Activated naive CD8-positive, alpha-beta T cell (primary cell): ENCODE results near the gene NSD1.
A peak's percentile ranks its signal among the peaks of the same experiment; 100 is the strongest.

Source experiments
- H3K27ac Mint-ChIP-seq: one replicate; pipeline ENCODE4 v1.8.0; 2021; ENCODE audit warnings: mixed read lengths
- H3K27me3 Mint-ChIP-seq: one replicate; pipeline ENCODE4 v1.8.0; 2021; ENCODE audit warnings: mixed read lengths
- H3K36me3 Mint-ChIP-seq: one replicate; pipeline ENCODE4 v1.8.0; 2021; ENCODE audit warnings: mixed read lengths
- H3K4me1 Mint-ChIP-seq: one replicate; pipeline ENCODE4 v1.8.0; 2021; ENCODE audit warnings: low read depth, mixed read lengths
- H3K4me3 Mint-ChIP-seq: one replicate; pipeline ENCODE4 v1.8.0; 2021; ENCODE audit warnings: mild to moderate bottlenecking, mixed read lengths
- H3K9me3 Mint-ChIP-seq: one replicate; pipeline ENCODE4 v1.8.0; 2021; ENCODE audit warnings: low read depth, mixed read lengths

The NSD1 gene

GRCh38 chr5:177195307-177195952, 61.9 kb downstream of the NSD1 start:
- Mint-ChIP-seq H3K36me3 (peaks cover 5% of the 10 kb centered on the region), H3K4me3 (no peak overlapping the region), H3K9me3 (no peaks in the 10 kb centered on the region), H3K27me3 (no peaks in the 10 kb centered on the region), H3K4me1 (peaks cover 8% of the 10 kb centered on the region), H3K27ac (no peak overlapping the region)

- Mint-ChIP-seq H3K9me3 (no peaks in the 10 kb centered on the region), H3K27me3 (no peaks in the 10 kb centered on the region), H3K4me1 (peaks cover 12% of the 10 kb centered on the region), H3K4me3 (no peak overlapping the region), H3K36me3 (peaks cover 5% of the 10 kb centered on the region), H3K27ac (no peak overlapping the region)
Measured at GRCh38 chr5:177198738-177199137, 65.2 kb downstream of the NSD1 start.

- Mint-ChIP-seq H3K4me1 (peaks cover 7% of the 10 kb centered on the region), H3K27me3 (no peaks in the 10 kb centered on the region), H3K36me3 (no peaks in the 10 kb centered on the region), H3K4me3 (no peak overlapping the region), H3K27ac (no peak overlapping the region), H3K9me3 (no peaks in the 10 kb centered on the region)
Measured at GRCh38 chr5:177204281-177204680, 70.7 kb downstream of the NSD1 start.

- Mint-ChIP-seq H3K4me3 (no peak overlapping the region), H3K27me3 (no peaks in the 10 kb centered on the region), H3K4me1 (peaks cover 4% of the 10 kb centered on the region), H3K36me3 (no peaks in the 10 kb centered on the region), H3K27ac (no peak overlapping the region), H3K9me3 (no peaks in the 10 kb centered on the region)
Measured at GRCh38 chr5:177209610-177210009, 76.0 kb downstream of the NSD1 start.

DNA sequence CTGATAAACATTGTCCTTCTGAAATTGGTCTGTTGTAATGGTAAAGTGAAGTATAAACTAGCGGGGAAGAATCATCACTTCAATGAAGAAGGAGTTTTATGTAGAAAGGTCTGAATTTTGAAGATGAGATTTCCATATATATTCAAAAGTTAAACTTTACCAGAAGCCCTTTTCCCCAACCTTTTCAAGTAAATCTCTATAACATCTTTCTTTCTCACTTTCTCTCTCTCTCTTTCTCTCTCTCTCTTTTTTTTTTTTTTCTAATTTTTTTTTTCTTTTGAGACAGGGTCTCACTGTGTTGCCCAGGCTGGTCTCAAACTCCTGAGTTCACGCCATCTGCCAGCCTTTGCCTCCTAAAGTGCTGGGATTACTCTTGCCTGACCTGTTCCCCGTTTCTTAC, 78.7 kb downstream of the NSD1 start:
- no peak overlapping the region for H3K4me3 Mint-ChIP-seq
- H3K27ac Mint-ChIP-seq = peak overlapping the region; percentile 19
- H3K27me3 Mint-ChIP-seq = no peaks in the 10 kb centered on the region
- no peaks in the 10 kb centered on the region for H3K9me3 Mint-ChIP-seq
- H3K4me1 Mint-ChIP-seq = peaks cover 12% of the 10 kb centered on the region
- peaks cover 2% of the 10 kb centered on the region for H3K36me3 Mint-ChIP-seq

DNA sequence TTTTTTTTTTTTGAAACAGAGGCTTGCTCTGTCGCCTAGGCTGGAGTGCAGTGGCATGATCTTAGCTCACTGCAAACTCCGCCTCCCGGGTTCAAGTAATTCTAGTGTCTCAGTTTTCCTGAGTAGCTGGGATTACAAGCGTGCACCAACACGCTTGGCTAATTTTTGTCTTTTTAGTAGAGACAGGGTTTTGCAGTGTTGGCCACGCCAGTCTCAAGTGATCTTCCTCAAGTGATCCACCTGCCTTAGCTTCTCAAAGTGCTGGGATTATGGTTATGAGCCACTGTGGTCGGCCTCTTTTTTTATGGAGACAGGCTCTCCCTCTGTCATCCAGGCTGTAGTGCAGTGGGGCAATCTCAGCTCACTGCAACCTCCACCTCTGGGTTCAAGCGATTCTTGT, 87.0 kb downstream of the NSD1 start:
- Mint-ChIP-seq H3K27ac (no peak overlapping the region), H3K27me3 (no peaks in the 10 kb centered on the region), H3K4me1 (peaks cover 40% of the 10 kb centered on the region), H3K9me3 (no peaks in the 10 kb centered on the region), H3K36me3 (no peaks in the 10 kb centered on the region), H3K4me3 (no peak overlapping the region)

DNA sequence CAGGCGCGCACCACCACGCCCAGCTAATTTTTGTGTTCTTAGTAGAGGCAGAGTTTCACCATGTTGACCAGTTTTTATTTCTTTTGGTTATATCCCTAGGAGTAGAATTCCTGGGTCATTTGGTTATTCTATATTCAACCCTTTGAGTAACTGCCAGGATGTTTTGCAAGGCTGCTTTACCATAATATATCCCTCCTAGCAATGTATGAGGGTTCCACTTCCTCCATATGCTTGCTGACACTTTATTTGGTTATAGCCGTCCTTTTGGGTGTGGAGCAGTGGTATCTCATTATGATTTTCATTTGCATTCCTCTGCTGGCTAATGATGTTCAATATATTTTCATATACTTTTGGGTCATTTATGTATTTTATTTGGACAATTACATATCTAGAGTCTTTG, 88.7 kb downstream of the NSD1 start:
- no peaks in the 10 kb centered on the region for H3K36me3 Mint-ChIP-seq
- H3K27me3 Mint-ChIP-seq = no peaks in the 10 kb centered on the region
- H3K9me3 Mint-ChIP-seq = no peaks in the 10 kb centered on the region
- H3K27ac Mint-ChIP-seq = no peak overlapping the region
- peaks cover 31% of the 10 kb centered on the region for H3K4me1 Mint-ChIP-seq
- no peak overlapping the region for H3K4me3 Mint-ChIP-seq

DNA sequence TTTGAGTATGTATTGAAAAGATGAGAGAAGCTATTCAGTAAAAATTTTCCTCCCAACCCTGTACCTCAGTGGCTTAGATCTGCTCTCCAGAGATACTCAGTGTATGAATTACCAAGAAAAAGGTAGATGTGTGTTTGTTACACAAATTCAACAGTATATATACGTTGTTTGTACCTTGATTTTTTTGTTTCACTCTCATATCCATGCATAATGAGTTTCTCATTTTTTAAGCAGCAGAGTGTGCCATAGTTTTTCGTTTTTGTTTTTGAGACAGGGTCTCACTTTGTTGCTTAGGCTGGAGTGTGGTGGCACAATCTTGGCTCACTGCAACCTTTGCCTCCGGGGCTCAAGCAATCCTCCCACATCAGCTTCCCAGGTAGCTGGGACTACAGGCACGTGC, 92.2 kb downstream of the NSD1 start:
- Mint-ChIP-seq H3K4me1 (peaks cover 28% of the 10 kb centered on the region), H3K36me3 (no peaks in the 10 kb centered on the region), H3K4me3 (no peak overlapping the region), H3K27me3 (no peaks in the 10 kb centered on the region), H3K9me3 (no peaks in the 10 kb centered on the region), H3K27ac (no peak overlapping the region)

- Mint-ChIP-seq H3K27ac (no peak overlapping the region), H3K9me3 (no peaks in the 10 kb centered on the region), H3K36me3 (no peaks in the 10 kb centered on the region), H3K4me3 (no peak overlapping the region), H3K27me3 (no peaks in the 10 kb centered on the region), H3K4me1 (peaks cover 22% of the 10 kb centered on the region)
Measured at GRCh38 chr5:177226860-177227259, 93.3 kb downstream of the NSD1 start.

- Mint-ChIP-seq H3K9me3 (no peaks in the 10 kb centered on the region), H3K36me3 (no peaks in the 10 kb centered on the region), H3K27me3 (no peaks in the 10 kb centered on the region), H3K4me1 (peaks cover 24% of the 10 kb centered on the region), H3K4me3 (no peak overlapping the region), H3K27ac (no peak overlapping the region)
Measured at GRCh38 chr5:177228751-177229150, 95.2 kb downstream of the NSD1 start.

DNA sequence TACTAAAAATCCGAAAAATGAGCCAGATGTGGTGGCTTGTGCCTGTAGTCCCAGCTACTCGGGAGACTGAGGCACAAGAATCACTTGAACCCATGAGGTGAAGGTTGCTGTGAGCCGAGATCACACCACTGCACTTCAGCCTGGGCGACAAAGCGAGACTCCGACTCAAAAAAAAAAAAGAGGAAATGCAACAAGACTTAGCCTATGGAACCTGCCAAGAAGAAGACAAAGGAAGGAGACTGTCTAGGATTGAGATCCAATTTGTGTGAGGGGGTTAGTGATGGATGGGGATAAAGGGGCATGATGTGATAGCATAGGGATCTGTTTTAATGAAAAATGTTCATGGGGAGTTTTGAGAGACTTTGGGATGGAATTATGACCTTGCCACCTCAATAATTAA, 97.1 kb downstream of the NSD1 start:
- no peak overlapping the region for H3K4me3 Mint-ChIP-seq
- no peaks in the 10 kb centered on the region for H3K27me3 Mint-ChIP-seq
- H3K4me1 Mint-ChIP-seq = peaks cover 21% of the 10 kb centered on the region
- no peaks in the 10 kb centered on the region for H3K36me3 Mint-ChIP-seq
- H3K9me3 Mint-ChIP-seq = no peaks in the 10 kb centered on the region
- H3K27ac Mint-ChIP-seq = no peak overlapping the region

DNA sequence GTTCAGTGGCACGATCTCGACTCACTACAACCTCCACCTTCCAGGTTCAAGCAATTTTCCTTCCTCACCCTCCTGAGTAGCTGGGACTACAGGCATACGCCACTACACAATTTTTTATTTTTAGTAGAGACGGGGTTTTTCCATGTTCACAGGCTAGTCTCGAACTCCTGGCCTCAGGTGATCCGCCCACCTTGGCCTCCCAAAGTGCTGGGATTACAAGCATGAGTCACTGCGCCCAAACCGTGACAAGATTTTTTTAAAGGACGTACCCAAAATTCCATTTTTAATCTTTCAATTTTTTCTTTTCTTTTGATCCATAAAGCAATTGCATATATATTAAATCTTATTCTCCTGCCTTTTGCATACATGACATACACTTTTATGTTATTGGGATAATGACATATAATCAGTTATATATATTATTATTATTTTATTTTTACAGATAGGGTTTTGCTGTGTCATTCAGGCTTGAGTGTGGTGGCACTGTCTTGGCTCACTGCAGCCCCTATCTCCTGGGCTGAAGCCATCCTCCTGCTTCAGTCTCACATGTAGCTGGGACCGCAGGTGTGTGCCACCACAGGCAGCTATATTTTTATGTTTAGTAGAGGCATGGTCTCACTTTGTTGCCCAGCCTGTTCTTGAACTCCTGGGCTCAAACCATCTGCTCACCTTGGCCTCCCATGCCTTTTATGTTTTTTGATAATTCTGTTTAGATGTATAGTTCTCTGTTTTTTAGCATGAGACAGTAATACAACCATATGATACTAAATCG, 98.1 kb downstream of the NSD1 start:
- Mint-ChIP-seq H3K9me3 (no peaks in the 10 kb centered on the region), H3K27me3 (no peaks in the 10 kb centered on the region), H3K4me3 (no peak overlapping the region), H3K27ac (no peak overlapping the region), H3K36me3 (no peaks in the 10 kb centered on the region), H3K4me1 (peaks cover 21% of the 10 kb centered on the region)

- Mint-ChIP-seq H3K27ac (no peak overlapping the region), H3K36me3 (no peaks in the 10 kb centered on the region), H3K4me1 (peaks cover 21% of the 10 kb centered on the region), H3K27me3 (no peaks in the 10 kb centered on the region), H3K4me3 (no peak overlapping the region), H3K9me3 (no peaks in the 10 kb centered on the region)
Measured at GRCh38 chr5:177232358-177232757, 98.8 kb downstream of the NSD1 start.

DNA sequence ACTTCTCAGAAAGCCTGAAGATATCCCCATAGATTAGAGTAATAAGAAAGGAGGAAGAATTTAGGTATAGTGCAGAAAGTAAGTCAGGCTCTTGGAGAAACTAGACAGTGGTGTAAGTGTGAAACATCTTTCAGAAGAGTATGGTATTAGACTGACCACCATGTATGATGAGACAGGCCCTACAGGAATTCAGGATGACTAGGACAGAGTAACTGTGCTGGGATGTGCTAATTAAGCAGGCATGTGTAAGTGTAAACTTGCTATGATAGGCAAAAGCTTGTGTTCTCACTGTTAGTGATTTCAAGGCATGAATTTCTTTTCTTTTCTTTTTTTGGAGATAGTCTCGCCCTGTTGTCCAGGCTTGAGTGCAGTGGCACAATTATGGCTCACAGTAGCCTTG, 99.2 kb downstream of the NSD1 start:
- H3K27ac Mint-ChIP-seq = no peak overlapping the region
- H3K4me1 Mint-ChIP-seq = peaks cover 21% of the 10 kb centered on the region
- peaks cover 1% of the 10 kb centered on the region for H3K36me3 Mint-ChIP-seq

DNA sequence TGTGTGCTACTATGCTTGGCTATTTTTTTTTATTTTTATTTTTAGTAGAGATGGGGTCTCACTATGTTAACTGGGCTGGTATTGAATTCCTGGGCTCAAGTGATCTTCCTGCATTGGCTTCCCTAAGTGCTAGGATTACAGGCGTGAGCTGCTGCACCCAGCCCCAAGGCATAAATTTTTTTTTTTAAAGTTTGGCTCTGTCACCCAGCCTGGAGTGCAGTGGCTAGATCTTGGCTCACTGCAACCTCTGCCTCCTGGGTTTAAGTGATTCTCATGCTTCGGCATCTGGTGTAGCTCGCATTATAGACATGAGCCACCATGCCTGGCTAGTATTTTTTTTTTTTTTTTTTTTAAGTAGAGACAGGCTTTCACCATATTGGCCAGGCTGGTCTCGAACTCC, 99.6 kb downstream of the NSD1 start:
- Mint-ChIP-seq H3K27me3 (no peaks in the 10 kb centered on the region), H3K4me3 (no peak overlapping the region), H3K9me3 (no peaks in the 10 kb centered on the region), H3K4me1 (peaks cover 21% of the 10 kb centered on the region), H3K36me3 (peaks cover 5% of the 10 kb centered on the region), H3K27ac (no peak overlapping the region)

More for the DNA sequence above, 99.2 kb downstream of the NSD1 start:
- Mint-ChIP-seq H3K9me3 (no peaks in the 10 kb centered on the region), H3K27me3 (no peaks in the 10 kb centered on the region), H3K4me3 (no peak overlapping the region)

GRCh38 chr5:177233802-177234201, 100.2 kb downstream of the NSD1 start:
- Mint-ChIP-seq H3K27ac (no peak overlapping the region), H3K27me3 (no peaks in the 10 kb centered on the region), H3K9me3 (no peaks in the 10 kb centered on the region), H3K4me3 (no peak overlapping the region), H3K4me1 (peaks cover 21% of the 10 kb centered on the region), H3K36me3 (peaks cover 5% of the 10 kb centered on the region)
